Astrocyte of the spinal cord (primary cell): Measurements from ENCODE around the gene TRPC6.

ENCODE experiments used
- DNase-seq: peaks from one replicate; pipeline ENCODE4 v3.0.0; 2011; ENCODE audit warnings: low read depth, low spot score
- H3K4me3 ChIP-seq: 2 replicates; pipeline ENCODE4 v1.5.1; 2011; ENCODE audit warnings: low read depth, mild to moderate bottlenecking, low read length, moderate library complexity
- in situ Hi-C: cut with HindIII; loops from 2 replicates; pipeline ENCODE4 v1.10.0; 2017; ENCODE audit warnings: low sequenced_read_pairs
- TF ChIP-seq, protein P1 (sequence below): IDR thresholded peaks from 2 replicates; pipeline ENCODE4 v1.5.1; 2012; ENCODE audit warnings: low read depth, mild to moderate bottlenecking, low read length, inconsistent platforms

Gene TRPC6

DNA sequence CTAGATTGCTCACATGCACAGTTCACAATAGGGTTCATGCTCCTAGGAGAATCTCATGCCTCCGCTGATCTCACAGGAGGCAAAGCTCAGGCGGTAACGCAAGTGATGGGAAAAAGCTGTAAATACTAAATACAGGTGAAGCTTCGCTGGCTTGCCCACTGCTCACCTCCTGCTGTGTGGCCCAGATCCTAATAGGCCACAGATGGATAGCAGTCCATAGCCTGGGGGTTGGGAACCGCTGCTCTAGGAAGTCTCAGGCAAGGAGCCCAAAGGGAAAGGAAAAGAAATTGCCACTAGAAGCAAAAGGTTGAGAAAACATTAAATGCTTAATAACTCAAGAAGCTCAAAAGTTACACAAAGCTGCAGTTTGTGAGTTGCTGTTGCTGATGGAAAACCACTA, 3.2 kb upstream of the TRPC6 start:
- in situ Hi-C loops: no loop called here
- TF ChIP-seq, protein P1, sequence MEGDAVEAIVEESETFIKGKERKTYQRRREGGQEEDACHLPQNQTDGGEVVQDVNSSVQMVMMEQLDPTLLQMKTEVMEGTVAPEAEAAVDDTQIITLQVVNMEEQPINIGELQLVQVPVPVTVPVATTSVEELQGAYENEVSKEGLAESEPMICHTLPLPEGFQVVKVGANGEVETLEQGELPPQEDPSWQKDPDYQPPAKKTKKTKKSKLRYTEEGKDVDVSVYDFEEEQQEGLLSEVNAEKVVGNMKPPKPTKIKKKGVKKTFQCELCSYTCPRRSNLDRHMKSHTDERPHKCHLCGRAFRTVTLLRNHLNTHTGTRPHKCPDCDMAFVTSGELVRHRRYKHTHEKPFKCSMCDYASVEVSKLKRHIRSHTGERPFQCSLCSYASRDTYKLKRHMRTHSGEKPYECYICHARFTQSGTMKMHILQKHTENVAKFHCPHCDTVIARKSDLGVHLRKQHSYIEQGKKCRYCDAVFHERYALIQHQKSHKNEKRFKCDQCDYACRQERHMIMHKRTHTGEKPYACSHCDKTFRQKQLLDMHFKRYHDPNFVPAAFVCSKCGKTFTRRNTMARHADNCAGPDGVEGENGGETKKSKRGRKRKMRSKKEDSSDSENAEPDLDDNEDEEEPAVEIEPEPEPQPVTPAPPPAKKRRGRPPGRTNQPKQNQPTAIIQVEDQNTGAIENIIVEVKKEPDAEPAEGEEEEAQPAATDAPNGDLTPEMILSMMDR: no peak
- DNase-seq: no peak
- H3K4me3 ChIP-seq: no peak overlapping the region

DNA sequence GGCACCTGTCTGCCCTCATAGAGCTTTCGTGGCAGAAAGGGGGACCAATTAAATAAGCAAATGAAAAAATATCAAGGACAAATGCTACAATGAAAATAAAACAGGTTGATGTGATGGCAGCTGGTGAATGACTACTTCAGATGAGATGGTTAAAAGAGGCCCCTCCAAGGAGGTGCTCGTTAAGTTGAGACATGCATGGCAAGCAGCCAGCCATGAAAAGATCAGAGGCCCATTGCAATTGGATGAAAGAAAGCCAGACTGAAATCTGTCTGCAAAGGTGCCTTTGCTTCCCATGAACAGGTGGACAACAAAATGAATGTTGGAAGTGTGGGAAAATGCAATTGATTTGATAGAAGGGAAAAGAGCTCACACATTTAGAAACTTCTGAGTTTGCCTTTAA, 848 bp upstream of the TRPC6 start:
- TF ChIP-seq, protein P1: no peak
- no peak for DNase-seq
- in situ Hi-C loops: no loop called here
- H3K4me3 ChIP-seq: no peak overlapping the region

DNA sequence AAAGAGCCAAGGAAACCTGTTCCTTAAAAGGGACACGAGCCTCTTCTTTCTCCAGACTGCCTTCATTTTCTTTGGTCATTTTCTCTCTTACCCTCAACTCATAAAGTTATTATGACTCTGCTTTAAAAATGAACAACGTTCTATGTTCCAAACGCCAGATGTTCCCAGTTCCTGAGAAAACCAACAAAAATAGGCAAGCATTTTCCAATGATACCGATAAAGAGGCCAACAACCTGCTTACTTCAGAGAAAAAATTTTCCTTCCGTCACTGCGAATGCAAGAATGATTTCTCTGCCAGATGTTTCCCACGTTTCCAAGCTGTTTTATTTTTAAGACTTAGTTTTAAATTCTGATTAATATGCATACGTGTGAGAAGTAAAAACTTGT, 315 bp upstream of the TRPC6 start:
- TF ChIP-seq, protein P1: no peak
- H3K4me3 ChIP-seq: peak overlapping the region; percentile 43
- DNase-seq: no peak
- in situ Hi-C loops: no loop called here

DNA sequence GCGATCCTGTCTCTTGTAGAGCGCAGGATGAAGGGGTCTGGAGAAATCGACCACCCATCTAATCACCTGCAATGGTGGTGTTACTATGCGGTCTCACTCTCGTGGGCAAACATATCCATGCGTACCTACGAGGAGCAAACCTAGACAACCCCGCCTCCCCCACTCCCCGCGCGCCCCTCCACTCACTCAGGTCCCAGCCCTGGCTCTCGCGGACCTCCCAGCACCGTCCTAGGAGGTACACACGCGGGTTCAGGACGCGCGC, 887 bp downstream of the TRPC6 start:
- TF ChIP-seq, protein P1: no peak
- in situ Hi-C loops: no loop called here
- DNase-seq: no peak
- H3K4me3 ChIP-seq: peak overlapping the region; percentile 43

DNA sequence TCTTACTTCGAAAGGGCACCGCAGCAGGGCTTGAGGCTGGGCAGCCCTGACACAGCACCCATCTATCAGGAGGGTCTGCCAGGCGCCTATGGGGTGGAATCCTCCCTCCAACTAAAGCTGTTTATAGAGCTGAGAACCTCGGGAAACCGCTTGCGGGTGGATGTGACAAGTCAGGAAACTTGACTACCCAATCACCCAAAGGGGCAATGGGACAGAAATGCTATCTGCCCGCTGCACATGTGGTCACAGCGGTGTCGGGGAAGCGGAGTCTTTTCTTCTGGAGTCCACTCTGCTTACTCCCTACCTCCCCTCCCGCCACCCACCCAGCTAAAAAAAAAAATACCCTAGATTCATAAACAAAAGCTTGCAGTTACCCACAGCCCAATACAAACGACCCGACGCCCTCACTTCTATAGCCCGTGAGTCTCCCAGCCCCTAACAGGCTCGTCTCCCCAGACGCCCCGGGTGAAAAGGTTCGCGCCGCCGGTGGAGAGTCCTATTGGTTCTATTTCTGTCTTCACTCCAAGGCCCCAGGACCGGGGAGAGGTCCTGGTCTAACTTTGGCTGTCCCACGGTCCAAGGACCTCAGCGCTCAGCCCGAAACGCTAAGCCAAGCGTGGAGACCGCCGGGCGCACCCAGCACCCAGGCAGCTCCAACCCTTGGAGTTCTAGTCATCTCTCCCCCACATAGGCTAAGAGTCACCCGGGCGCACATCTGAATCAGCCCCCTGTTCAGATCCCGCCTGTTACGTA, 1.4 kb downstream of the TRPC6 start:
- DNase-seq: no peak
- TF ChIP-seq, protein P1: no peak
- peak overlapping the region; percentile 43 for H3K4me3 ChIP-seq
- in situ Hi-C loops: no loop called here

DNA sequence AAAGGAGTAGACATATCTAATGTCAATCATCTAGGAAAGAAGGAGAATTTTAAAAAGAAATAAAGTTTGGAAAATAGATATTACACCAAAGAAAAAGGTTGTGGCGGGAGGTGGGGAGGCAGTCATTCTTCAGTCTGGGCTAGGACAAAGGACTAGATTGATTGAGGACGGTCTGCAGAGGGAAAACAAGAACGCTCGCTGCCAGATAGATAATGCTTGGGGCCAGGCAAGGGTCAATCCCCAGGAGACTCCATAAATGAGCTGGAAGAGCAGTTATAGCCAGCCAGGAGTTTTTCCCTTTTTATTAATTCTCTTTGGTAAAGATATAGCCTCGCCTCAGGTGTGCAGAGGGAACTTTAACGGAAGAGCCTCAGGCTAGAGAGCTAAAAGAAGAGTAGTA, 6.3 kb downstream of the TRPC6 start:
- DNase-seq: no peak
- H3K4me3 ChIP-seq: no peak overlapping the region
- in situ Hi-C loops: no loop called here
- TF ChIP-seq, protein P1: no peak

DNA sequence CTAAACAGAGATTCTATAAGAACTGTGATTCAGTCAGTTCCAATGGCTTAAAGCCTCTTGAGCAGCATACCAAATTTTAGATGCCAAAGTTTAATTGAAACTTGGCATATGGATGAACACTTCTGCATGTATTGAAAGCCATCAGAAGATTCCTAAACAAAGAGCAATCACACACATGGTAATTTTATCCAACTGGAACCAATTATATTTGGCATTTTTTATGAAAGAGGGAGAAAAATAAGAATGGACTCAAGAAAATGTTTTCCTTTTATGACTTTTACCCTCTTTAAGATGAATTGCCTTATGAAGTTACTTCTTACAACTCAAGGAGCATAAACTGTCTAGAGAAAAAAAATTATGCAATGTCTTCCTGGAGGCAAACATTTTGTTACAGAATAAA, 7.4 kb downstream of the TRPC6 start:
- in situ Hi-C loops: no loop called here

More for the DNA sequence above, 7.4 kb downstream of the TRPC6 start:
- H3K4me3 ChIP-seq: no peak overlapping the region
- no peak for DNase-seq
- TF ChIP-seq, protein P1: no peak
